GM15510 (cell line): Measurements from ENCODE around the gene DLEC1.

Source experiments
- POLR2A ChIP-seq: IDR thresholded peaks from 3 replicates; pipeline ENCODE4 v1.6.1; 2011; ENCODE audit warnings: borderline replicate concordance; ENCODE audit not compliant: insufficient read length; ENCODE audit errors: extremely low read depth

Gene DLEC1

GRCh38 chr3:37997342-37997741, 41.7 kb upstream of the DLEC1 start:
- no peak for TF ChIP-seq POLR2A

- TF ChIP-seq POLR2A = no peak
Observed at GRCh38 chr3:37997791-37998370, 41.1 kb upstream of the DLEC1 start.

- no peak for TF ChIP-seq POLR2A
Observed at GRCh38 chr3:37999836-38000235, 39.2 kb upstream of the DLEC1 start.

DNA sequence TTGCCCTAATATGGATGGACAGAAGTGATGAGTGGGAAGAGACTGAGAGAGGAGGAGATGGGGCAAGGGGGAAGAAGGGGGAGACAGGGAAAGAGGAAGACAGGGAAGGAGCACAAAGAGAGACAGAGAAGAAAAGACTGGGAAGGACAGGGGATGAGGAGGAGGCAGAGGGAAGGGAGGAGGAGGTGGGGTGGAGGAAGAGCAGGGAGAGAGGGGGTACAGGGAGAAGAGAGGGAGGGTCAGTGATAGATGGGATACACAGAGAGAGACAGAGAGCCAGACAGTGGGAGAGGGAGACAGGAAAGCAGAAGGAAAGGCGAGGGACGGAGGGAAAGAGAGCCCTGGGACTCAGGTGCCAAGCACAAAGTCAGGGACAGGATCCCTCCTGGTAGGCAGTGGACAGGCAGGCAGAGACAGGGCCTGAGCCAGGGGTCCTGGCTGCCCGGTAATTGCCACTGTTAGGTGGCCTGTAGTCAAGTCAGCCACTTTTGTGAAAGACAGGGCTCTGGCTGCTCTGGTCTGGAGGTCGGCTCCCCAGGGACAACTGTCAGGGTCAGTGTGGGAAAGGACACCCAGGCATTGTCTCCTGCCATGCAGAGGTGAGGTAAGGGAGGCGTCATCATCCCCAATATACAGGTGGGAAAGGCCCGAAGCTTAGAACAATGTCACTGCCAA, 38.6 kb upstream of the DLEC1 start:
- no peak for TF ChIP-seq POLR2A

DNA sequence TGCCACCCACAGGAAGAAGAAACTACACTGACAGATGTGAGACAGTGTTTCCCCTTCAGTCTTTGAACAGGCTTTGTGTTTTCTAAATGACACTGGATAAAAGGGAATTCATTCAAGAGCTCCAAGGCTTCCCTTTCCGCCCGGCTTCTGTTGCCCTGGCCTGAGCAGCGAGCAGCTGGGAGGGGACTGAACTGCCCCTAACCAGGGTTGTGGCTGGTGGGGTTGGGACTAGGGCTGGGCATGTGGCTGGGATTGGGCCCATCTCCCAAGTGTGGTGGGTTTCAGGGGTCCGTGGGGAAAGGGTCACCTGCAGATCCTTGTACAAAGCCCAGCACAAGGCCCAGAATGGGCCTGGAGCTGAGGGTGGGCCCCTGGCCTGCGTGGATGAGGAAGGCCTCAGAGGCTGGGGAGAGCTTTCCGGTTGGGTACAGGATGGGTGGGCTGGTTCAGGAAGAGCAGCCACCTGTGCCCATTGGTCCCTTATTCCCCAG, 38.0 kb upstream of the DLEC1 start:
- TF ChIP-seq POLR2A = no peak

DNA sequence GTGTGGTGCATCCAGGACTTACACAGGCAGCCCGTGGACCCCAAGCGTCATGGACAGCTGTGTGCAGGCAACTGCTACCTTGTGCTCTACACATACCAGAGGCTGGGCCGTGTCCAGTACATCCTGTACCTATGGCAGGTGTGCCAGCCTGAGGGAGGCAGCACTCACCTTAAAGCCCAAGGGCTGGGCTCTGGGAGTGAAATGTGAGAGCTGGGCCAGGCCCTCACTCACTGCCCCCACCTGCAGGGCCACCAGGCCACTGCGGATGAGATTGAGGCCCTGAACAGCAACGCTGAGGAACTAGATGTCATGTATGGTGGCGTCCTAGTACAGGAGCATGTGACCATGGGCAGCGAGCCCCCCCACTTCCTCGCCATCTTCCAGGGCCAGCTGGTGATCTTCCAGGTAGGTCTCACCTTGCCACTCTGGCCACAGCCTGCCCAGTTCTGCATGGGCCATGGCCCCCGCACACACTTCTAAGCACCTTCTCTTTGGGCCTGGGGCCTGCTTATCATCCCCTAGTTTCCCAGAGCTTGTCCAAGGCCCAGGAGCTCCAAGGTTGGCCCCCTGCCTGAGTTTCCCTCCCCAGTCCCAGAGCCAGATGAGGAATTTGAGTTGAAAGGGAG, 37.4 kb upstream of the DLEC1 start:
- TF ChIP-seq POLR2A = no peak

DNA sequence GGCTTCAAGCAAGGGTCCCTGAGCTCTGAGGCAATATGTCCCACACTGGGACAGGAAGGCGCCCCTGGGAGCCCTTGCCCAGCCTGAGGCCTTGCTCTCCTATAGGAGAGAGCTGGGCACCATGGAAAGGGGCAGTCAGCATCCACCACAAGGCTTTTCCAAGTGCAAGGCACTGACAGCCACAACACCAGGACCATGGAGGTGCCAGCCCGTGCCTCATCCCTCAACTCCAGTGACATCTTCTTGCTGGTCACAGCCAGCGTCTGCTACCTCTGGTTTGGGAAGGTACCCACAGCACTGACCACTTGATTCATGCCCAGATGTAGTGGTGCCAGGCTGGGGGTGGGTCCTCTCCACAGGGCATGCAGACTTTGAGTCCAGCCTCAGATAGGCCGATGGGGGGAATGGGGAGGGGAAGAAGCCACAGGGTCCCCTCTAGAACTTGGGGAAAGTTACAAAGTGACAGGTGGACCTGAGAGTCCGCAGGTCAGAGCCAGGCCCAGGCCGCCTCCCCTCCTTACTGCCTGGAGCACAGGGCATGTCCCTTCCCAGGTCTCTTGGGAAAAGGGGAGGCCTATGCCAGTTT, 36.6 kb upstream of the DLEC1 start:
- TF ChIP-seq POLR2A = no peak

GRCh38 chr3:38002940-38003339, 36.1 kb upstream of the DLEC1 start:
- no peak for TF ChIP-seq POLR2A

GRCh38 chr3:38003371-38003816, 35.6 kb upstream of the DLEC1 start:
- TF ChIP-seq POLR2A = no peak

GRCh38 chr3:38003817-38004414, 35.1 kb upstream of the DLEC1 start:
- TF ChIP-seq POLR2A = no peak

DNA sequence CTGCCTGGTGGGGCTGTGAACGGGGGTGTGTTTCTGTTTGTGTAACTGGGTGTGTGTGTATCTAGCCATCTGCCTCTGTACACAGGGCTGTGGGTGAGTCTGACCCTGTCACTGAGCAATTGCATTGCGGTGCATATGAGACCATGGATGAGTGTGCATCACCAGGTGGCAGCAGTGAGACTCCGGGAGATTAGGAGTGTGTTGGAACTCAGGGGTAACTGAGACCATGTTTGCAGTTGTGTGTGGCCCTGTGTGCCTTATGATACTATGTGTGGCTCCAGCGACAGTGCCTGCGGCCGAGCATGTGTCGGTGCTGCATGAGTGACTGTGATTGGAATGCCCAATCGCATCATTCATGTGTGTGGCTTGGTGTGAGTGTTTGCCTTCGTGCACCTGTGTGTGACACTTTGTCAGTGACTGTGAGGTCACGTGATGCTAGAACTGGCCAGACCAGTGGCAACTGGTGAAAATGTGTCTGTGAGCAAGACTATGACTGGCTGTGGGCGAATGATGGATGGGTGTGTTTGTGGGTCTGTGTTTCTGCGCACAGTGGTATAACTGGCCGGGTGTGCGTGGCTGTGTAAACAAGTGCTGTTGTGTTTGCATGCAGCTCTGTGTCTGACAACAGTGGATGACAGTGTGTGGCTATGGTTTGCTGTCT, 34.5 kb upstream of the DLEC1 start:
- no peak for TF ChIP-seq POLR2A

DNA sequence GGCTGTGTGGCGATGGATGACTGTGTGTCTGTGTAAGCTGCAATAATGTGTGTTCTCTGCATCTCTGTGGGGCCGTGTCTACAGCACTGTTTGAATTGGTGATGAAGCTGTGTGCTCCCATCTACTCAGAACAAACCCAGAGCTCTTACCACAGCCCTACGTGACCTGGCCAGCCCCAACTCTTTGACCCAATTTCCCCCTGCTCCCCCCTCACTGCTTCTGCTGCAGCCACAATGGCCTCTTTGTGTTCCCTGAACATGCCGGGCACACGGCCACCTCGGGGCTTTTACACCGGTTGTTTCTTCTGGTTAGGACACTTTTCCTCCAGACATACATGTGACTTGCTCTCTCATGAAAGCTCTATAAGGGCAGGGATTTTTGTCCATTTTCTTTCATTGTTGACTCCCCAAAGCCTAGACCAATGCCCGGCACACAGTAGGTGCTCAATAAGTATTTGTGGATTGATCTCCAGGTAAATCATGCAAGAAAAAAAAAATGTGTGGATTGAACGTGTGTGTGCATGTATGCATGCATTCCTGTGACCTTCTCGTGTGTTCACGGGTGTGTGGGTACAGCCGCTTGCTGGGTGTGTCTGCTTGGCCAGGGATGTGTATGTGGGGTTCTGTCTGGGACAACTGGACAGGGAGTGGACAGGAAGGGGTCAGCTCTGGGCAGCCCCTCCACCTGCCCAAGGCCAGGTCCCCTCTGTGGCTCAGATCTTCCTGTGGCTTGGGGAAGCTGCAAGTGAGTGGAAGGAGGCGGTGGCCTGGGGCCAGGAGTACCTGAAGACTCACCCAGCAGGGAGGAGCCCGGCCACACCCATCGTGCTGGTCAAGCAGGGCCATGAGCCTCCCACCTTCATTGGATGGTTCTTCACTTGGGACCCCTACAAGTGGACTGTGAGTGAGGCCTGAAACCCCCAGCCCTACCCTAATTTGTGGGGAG, 33.7 kb upstream of the DLEC1 start:
- TF ChIP-seq POLR2A = no peak

DNA sequence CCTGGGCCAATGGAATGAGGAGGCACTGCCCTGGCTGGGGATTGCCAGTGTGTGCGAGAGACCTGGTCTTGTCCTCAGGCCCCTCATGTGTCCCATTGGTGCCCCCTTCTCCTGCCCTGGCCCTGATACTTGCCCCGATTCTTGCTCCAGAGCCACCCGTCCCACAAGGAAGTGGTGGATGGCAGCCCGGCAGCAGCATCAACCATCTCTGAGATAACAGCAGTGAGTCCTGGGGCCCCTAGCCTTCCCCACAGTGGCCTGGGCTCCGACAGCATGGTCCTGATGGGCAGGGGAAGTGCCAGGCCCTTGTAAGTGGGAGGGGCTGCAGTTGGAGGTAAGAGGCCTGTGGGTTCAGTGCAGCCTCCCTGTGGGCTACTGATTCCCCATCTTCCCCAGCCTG, 33.0 kb upstream of the DLEC1 start:
- no peak for TF ChIP-seq POLR2A
